GM18858 (cell line): ENCODE data around the gene NEDD4L.

Experiments
- ATAC-seq: cut with Tn5 transposase; IDR thresholded peaks from one replicate; pipeline ENCODE4 v1.9.1; 2021; ENCODE audit not compliant: unreplicated experiment

NEDD4L gene

GRCh38 chr18:58229162-58229561 lies 185.1 kb downstream of the NEDD4L start:
- ATAC-seq: no peak

- ATAC-seq: no peak
These were observed 186.6 kb downstream of the NEDD4L start for GRCh38 chr18:58230438-58231179.

- no peak for ATAC-seq
These were observed 187.9 kb downstream of the NEDD4L start for GRCh38 chr18:58231930-58232329.

- ATAC-seq: no peak
These were observed 188.6 kb downstream of the NEDD4L start for GRCh38 chr18:58232668-58233067.

- ATAC-seq: no peak
These were observed 190.3 kb downstream of the NEDD4L start for GRCh38 chr18:58234359-58234741.

- ATAC-seq: no peak
These were observed 191.0 kb downstream of the NEDD4L start for GRCh38 chr18:58235001-58235436.

GRCh38 chr18:58239879-58240278 lies 195.9 kb downstream of the NEDD4L start:
- ATAC-seq: no peak

GRCh38 chr18:58241026-58241679 lies 197.1 kb downstream of the NEDD4L start:
- no peak for ATAC-seq

- no peak for ATAC-seq
These were observed 197.9 kb downstream of the NEDD4L start for GRCh38 chr18:58241877-58242276.

GRCh38 chr18:58242435-58242834 lies 198.4 kb downstream of the NEDD4L start:
- no peak for ATAC-seq

GRCh38 chr18:58242968-58243367 lies 198.9 kb downstream of the NEDD4L start:
- ATAC-seq: no peak

- no peak for ATAC-seq
These were observed 199.4 kb downstream of the NEDD4L start for GRCh38 chr18:58243401-58243800.

GRCh38 chr18:58247363-58247834 lies 203.4 kb downstream of the NEDD4L start:
- ATAC-seq: no peak

- no peak for ATAC-seq
These were observed 205.7 kb downstream of the NEDD4L start for GRCh38 chr18:58249712-58250111.

- no peak for ATAC-seq
These were observed 207.4 kb downstream of the NEDD4L start for GRCh38 chr18:58251416-58251815.

- no peak for ATAC-seq
These were observed 208.1 kb downstream of the NEDD4L start for GRCh38 chr18:58252166-58252565.

- no peak for ATAC-seq
These were observed 209.3 kb downstream of the NEDD4L start for GRCh38 chr18:58253318-58253717.

GRCh38 chr18:58253871-58254270 lies 209.8 kb downstream of the NEDD4L start:
- ATAC-seq: no peak

GRCh38 chr18:58254873-58255511 lies 211.0 kb downstream of the NEDD4L start:
- ATAC-seq: no peak

- ATAC-seq: no peak
These were observed 211.8 kb downstream of the NEDD4L start for GRCh38 chr18:58255701-58256311.

- no peak for ATAC-seq
These were observed 212.5 kb downstream of the NEDD4L start for GRCh38 chr18:58256316-58257080.
